Testis (tissue), 3 donors: ENCODE results near the gene CXCL12. TPM values are rescaled to one million over a fixed set of nuclear protein-coding genes. Genes with fewer than 3 reads are reported as not detected.

Experiments used
- DNase-seq: peaks from one replicate; pipeline ENCODE4 v3.0.0-alpha.2; 2019
- H3K27ac ChIP-seq, 2 donors: fragments of 200-600 bp; sonication (generic); one replicate each; pipeline ENCODE4 v1.5.1; 2019
- H3K27me3 ChIP-seq: fragments of 200-600 bp; sonication (generic); one replicate; pipeline ENCODE4 v1.5.1; 2019
- H3K36me3 ChIP-seq: fragments of 200-600 bp; sonication (generic); one replicate; pipeline ENCODE4 v1.5.1; 2017; ENCODE audit warnings: low read depth; ENCODE audit errors: missing control alignments
- H3K4me1 ChIP-seq: fragments of 200-600 bp; sonication (generic); one replicate; pipeline ENCODE4 v1.5.1; 2019
- H3K4me3 ChIP-seq, 2 donors: fragments of 200-600 bp; sonication (generic); one replicate each; pipeline ENCODE4 v1.5.1; 2017 to 2019
- H3K9me3 ChIP-seq: fragments of 200-600 bp; sonication (generic); one replicate; pipeline ENCODE4 v1.5.1; 2017
- CTCF ChIP-seq, 3 experiments: fragments of 450-650 bp in 2 of 3; fragments of 200-600 bp in 1 of 3; sonication (generic) in 1 of 3; IDR thresholded peaks; one replicate each; pipeline ENCODE4 v1.5.1; 2016 to 2019; ENCODE audit warnings: antibody characterized with exemption in 3 of 3, mild to moderate bottlenecking in 2 of 3, moderate library complexity in 1 of 3
- POLR2A ChIP-seq: fragments of 450-650 bp; IDR thresholded peaks from one replicate; pipeline ENCODE4 v1.6.1; 2017; ENCODE audit warnings: antibody characterized with exemption, mild to moderate bottlenecking, moderate library complexity
- WGBS, 2 donors: methylation state at CpG; one replicate each; pipeline ENCODE4 v1.1.5; 2018; 5-methylcytosine and 5-hydroxymethylcytosine counted together
- intact Hi-C: fragments of 100-400 bp; cut with DNase I; formaldehyde crosslinking; loops from one replicate; pipeline ENCODE4 v1.15.1; 2023; ENCODE audit warnings: low total_unique reads
- polyA plus RNA-seq: library from polyadenylated mRNA; stranded (reverse); fragments of 350-450 nt; fragmentation: Illumina TruSeq; extraction: RNeasy Lipid Tissue Mini Kit (QIAGEN cat#74804); gene quantifications from one replicate; pipeline ENCODE4 v1.2.3, GENCODE V29; 2014; ENCODE audit warnings: low read depth, low replicate concordance; ENCODE audit not compliant: insufficient read depth
- total RNA-seq, 2 donors: library from RNA; depleted of rRNA; stranded (reverse); fragments of >200 nt; gene quantifications; one replicate each; pipeline ENCODE4 v1.2.3, GENCODE V29; 2016

The CXCL12 gene
- total and polyA plus RNA-seq, 3 donors from 2014 or later = 9.8 to 87.7 (median 12.0) TPM

- Histone ChIP-seq H3K36me3 (no peaks in the 10 kb centered on the region), H3K4me1 (peaks cover 20% of the 10 kb centered on the region), H3K27ac (no peak overlapping the region), H3K27me3 (no peaks in the 10 kb centered on the region), H3K4me3 (peak overlapping the region; percentile 59 to 76), H3K9me3 (no peaks in the 10 kb centered on the region)
- DNase-seq = peak; percentile 28
- 50 to 60% methylated on average over 28 to 49 of the region's 50 CpGs for WGBS, 2 donors
- intact Hi-C loops = loop anchor here (5.0 to 10.0 kb wide), 3 partner anchors 469 to 714 kb away; no protein-coding TSS in a partner anchor
- TF ChIP-seq POLR2A (no peak), CTCF (IDR thresholded peaks at IDR 0.05) (no peak)
Observed at GRCh38 chr10:44385696-44386441, 972 bp upstream of the CXCL12 start.

DNA sequence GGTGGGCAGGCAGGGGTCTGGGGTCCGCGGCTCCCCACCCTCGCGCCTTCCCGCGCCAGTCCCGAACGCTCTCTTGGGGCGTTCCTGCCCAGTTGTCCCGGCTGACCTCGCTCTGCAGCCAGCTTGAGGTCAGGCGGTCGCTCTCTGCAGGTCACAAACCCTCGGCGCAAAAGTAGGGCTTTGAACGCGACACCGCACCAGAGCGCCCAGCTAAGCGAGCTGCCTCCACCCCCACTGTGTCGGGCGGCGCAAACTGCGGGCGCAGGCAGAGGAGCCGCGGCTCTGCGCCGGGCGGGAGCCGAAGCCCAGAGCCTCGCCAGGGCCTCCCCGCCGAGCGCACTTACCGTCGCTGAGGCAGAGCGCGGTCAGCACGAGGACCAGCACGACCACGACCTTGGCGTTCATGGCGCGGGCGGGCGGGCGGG lies 284 bp downstream of the CXCL12 start:
- intact Hi-C loops = loop anchor here (5.0 to 10.0 kb wide), 3 partner anchors 470 to 712 kb away; no protein-coding TSS in a partner anchor
- no peak for DNase-seq
- 2% methylated on average over 9 of the region's 48 CpGs; no CpG with 5 or more reads in 1 of the 2 donors for WGBS, 2 donors
- Histone ChIP-seq H3K9me3 (no peaks in the 10 kb centered on the region), H3K27me3 (no peaks in the 10 kb centered on the region), H3K27ac (peak overlapping the region in 1 of 2 donors; percentile 53), H3K4me3 (peak overlapping the region; percentile 59 to 76), H3K36me3 (no peaks in the 10 kb centered on the region), H3K4me1 (peaks cover 20% of the 10 kb centered on the region)
- no peak for TF ChIP-seq CTCF (IDR thresholded peaks at IDR 0.05)
- no peak for TF ChIP-seq POLR2A

DNA sequence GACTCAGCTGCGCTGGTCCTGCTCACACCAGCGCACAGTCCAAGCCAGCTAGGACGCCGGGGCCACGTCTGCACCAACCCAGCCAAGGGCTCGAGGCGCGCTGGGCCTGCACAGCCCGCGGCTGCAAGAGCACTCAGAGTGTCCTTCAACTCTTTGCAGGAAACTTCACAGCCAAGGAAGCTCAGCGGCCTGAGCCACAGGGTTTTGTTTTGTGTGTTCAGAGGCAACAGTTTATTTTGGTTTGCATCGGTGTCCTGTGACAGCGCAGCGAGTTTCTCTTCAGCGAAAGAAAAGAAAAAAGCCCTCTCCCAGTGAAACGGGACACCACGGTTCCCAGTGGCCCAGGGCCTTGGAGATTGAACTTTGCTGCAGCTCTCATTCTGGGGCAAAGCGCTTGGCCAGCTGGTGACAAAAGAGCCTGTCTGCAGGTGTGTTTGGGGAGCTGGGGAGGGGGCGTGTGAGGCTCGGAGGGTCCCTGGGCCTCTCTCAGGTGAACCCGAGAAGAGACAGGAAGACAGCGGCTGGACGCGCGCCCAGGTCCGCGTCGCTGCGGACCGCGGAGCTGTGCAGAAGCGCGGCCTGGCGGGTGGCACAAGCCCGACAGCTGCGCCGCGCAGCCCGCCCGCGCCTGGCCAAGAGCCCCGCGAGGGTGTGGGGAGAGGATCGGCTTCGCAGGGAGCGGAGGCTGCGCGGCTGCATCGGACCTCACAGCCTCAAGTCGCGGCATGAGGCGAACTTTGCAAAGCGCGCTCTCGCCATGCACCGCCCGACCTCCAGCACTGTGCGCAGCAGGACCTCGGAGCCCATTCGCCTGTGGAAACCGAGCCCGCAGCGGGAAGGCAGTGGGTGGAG lies 922 bp downstream of the CXCL12 start:
- WGBS, 2 donors = 1% methylated on average over 21 to 46 of the region's 63 CpGs
- Histone ChIP-seq H3K4me1 (peaks cover 20% of the 10 kb centered on the region), H3K36me3 (no peaks in the 10 kb centered on the region), H3K4me3 (peak overlapping the region; percentile 59 to 76), H3K27ac (peak overlapping the region in 1 of 2 donors; percentile 53), H3K9me3 (no peaks in the 10 kb centered on the region), H3K27me3 (no peaks in the 10 kb centered on the region)
- intact Hi-C loops = loop anchor here (10.0 kb wide), 1 partner anchor 471 kb away; no protein-coding TSS in a partner anchor
- TF ChIP-seq POLR2A (no peak), CTCF (IDR thresholded peaks at IDR 0.05) (no peak)
- peak; percentile 38 for DNase-seq

DNA sequence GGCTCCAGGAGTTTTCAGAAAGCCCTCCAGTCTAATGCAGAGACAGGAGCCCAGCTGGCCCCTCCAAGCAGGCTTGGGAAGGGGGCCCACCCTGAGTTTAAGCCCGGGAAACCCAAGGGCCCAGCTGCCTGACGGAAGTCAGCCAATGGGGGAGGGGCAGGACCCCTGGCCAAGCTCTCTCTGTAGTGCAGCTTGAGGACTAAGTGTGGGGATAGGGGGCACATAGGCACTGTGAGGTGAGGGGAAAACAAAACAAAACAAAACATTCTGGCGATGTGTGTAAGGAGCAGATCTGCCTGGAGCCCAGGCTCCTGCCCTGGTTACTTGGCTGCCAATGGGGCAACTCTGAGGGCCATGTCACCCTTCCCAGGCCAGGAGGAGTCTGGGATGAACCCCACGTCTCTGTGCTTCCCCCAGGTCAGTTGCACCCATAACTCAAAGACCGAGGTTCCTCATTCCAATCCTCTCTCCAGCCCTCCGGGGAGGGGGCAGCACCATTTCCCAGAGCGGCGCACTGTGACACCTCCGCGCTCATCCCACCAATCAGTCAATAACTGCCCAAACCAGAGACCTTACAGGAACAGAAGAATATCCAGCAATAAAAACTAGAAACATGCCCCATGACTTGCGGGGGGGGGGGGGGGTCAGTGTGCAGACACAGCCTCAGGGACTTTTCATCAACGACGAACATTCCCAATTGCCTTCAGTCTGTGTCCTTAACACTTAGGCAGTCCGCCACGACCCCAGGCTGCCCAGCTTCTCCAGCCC lies 1.7 kb downstream of the CXCL12 start:
- no peaks in the 10 kb centered on the region for H3K9me3 ChIP-seq
- no peaks in the 10 kb centered on the region for H3K36me3 ChIP-seq
- peak overlapping the region in 1 of 2 donors; percentile 76 for H3K4me3 ChIP-seq
- 24 to 34% methylated on average over 14 to 15 of the region's 15 CpGs for WGBS, 2 donors
- no peak for DNase-seq
- peaks cover 20% of the 10 kb centered on the region for H3K4me1 ChIP-seq
- H3K27me3 ChIP-seq = no peaks in the 10 kb centered on the region
- intact Hi-C loops = loop anchor here (10.0 kb wide), 1 partner anchor 472 kb away; no protein-coding TSS in a partner anchor
- TF ChIP-seq POLR2A = no peak
- TF ChIP-seq CTCF (IDR thresholded peaks at IDR 0.05) = no peak
- no peak overlapping the region for H3K27ac ChIP-seq
